ENCODE results near the gene TIMM8A.

Gene TIMM8A

DNA sequence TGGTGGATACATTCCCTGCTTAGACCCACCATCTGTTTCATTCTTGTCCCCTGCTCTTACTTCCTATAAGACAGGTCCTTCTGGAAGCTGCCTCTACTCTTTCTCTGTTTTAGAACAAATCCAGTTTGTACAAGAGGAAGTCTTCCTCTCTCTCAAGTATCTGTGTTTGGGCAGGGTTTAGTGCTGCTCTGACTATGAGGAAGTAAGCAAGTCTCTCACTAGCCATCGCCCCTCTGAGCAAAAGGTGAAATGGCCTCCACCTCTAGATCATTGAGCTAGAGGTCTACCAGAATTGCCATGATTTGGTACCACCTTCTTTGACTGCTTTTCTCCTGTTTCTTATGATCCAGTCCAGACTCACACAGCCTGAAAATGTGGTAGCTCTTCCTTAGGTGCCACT is 29.0 kb upstream of the TIMM8A start:
- H2AFZ ChIP-seq (ENCODE audit: low read length): no peak overlapping the region
- H3K36me3 ChIP-seq (ENCODE audit: insufficient read depth, low read length): peaks cover 37% of the 10 kb centered on the region
- peaks cover 7% of the 10 kb centered on the region for H3K4me1 ChIP-seq (ENCODE audit: insufficient read depth, low read length, severe bottlenecking)
- no peak overlapping the region for H3K9ac ChIP-seq (ENCODE audit: low read length)
- no peak overlapping the region for H3K4me2 ChIP-seq (ENCODE audit: low read length)
- peaks cover 9% of the 10 kb centered on the region; the same call in 1 of the 2 replicates for H3K79me2 ChIP-seq (ENCODE audit: insufficient read depth, low read length)
- no peaks in the 10 kb centered on the region for H4K20me1 ChIP-seq (ENCODE audit: insufficient read depth, low read length)
- no peaks in the 10 kb centered on the region for H3K9me3 ChIP-seq (ENCODE audit: low read length)
- no peaks in the 10 kb centered on the region for H3K27me3 ChIP-seq (ENCODE audit: insufficient read depth, low read length)
- H3K27ac ChIP-seq (ENCODE audit: low read depth, low read length, poor library complexity, severe bottlenecking): no peak overlapping the region
- no peak overlapping the region for H3K4me3 ChIP-seq (ENCODE audit: low read depth, low read length, poor library complexity, severe bottlenecking)
- H3K9me2 ChIP-seq (ENCODE audit: low read depth, low read length): no peaks in the 10 kb centered on the region
- no peaks in the 10 kb centered on the region for H3F3A ChIP-seq (ENCODE audit: insufficient read depth, low read length)
- no peak for TF ChIP-seq EZH2 (IDR thresholded peaks at IDR 0.05; ENCODE audit: borderline replicate concordance, low read length)
- TF ChIP-seq, protein P1, sequence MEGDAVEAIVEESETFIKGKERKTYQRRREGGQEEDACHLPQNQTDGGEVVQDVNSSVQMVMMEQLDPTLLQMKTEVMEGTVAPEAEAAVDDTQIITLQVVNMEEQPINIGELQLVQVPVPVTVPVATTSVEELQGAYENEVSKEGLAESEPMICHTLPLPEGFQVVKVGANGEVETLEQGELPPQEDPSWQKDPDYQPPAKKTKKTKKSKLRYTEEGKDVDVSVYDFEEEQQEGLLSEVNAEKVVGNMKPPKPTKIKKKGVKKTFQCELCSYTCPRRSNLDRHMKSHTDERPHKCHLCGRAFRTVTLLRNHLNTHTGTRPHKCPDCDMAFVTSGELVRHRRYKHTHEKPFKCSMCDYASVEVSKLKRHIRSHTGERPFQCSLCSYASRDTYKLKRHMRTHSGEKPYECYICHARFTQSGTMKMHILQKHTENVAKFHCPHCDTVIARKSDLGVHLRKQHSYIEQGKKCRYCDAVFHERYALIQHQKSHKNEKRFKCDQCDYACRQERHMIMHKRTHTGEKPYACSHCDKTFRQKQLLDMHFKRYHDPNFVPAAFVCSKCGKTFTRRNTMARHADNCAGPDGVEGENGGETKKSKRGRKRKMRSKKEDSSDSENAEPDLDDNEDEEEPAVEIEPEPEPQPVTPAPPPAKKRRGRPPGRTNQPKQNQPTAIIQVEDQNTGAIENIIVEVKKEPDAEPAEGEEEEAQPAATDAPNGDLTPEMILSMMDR (IDR thresholded peaks at IDR 0.05; ENCODE audit: low read length): no peak

DNA sequence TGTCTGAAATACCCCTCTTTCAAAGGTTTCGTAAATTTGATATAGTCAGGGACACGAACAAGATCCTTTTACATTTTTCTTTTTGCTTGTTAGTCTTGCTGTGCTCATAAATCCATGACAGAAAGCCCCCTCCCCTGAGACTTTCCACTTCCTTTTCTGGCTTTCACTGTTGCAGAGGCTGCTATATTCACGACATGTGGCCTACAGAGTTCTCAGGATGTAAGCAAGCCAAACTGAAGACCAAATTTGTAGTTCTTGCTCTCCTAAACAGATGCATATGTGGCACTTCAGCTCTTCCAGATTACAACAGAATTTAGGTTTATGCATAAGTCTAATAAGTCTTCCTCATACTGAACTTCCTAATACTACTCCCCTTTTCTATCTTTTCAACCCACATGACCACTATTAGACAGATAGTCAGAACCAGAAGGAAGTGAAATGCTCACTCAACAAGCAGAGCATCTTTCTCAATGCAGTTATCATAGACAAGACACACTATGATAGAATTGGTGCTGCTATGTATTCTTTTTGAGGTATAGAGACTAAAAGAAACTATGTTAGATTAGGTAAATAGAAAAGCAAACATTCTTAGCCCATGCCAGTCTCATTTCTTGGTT is 22.5 kb upstream of the TIMM8A start:
- Histone ChIP-seq H3K9ac (ENCODE audit: low read length) (peak overlapping the region; percentile 29; the same call in 1 of the 2 replicates), H4K20me1 (ENCODE audit: insufficient read depth, low read length) (no peaks in the 10 kb centered on the region), H3K4me3 (ENCODE audit: low read depth, low read length, poor library complexity, severe bottlenecking) (no peak overlapping the region), H3K27ac (ENCODE audit: low read depth, low read length, poor library complexity, severe bottlenecking) (peak overlapping the region; percentile 68), H3F3A (ENCODE audit: insufficient read depth, low read length) (no peaks in the 10 kb centered on the region), H3K9me2 (ENCODE audit: low read depth, low read length) (no peaks in the 10 kb centered on the region), H3K27me3 (ENCODE audit: insufficient read depth, low read length) (no peaks in the 10 kb centered on the region), H3K9me3 (ENCODE audit: low read length) (no peaks in the 10 kb centered on the region), H3K79me2 (ENCODE audit: insufficient read depth, low read length) (no peaks in the 10 kb centered on the region), H3K36me3 (ENCODE audit: insufficient read depth, low read length) (peaks cover 62% of the 10 kb centered on the region), H3K4me2 (ENCODE audit: low read length) (peak overlapping the region; percentile 41), H3K4me1 (ENCODE audit: insufficient read depth, low read length, severe bottlenecking) (peaks cover 30% of the 10 kb centered on the region), H2AFZ (ENCODE audit: low read length) (no peak overlapping the region)
- TF ChIP-seq, protein P1 (IDR thresholded peaks at IDR 0.05; ENCODE audit: low read length): no peak
- no peak for TF ChIP-seq EZH2 (IDR thresholded peaks at IDR 0.05; ENCODE audit: borderline replicate concordance, low read length)

DNA sequence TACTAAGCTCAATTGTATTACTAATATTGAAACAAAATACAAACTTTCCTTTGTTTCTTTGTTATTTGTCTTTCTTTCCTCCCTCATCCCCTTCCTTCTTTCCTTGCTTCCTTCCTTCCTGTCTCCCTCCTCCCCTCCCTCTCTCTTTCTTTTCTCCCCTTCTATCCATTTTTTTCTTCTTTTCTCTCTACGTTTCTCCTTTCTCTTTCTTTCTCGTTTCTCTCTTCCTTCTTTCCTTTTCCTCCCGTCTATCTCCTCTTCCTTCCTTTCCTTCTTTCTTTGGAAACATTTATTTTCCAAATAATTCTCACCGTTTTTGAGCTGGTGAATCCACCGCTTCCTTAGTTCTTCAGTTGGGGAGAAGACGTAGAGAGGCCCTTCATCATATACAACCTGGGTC is 21.1 kb upstream of the TIMM8A start:
- H3K9ac ChIP-seq (ENCODE audit: low read length): no peak overlapping the region
- peaks cover 30% of the 10 kb centered on the region for H3K4me1 ChIP-seq (ENCODE audit: insufficient read depth, low read length, severe bottlenecking)
- peaks cover 50% of the 10 kb centered on the region for H3K36me3 ChIP-seq (ENCODE audit: insufficient read depth, low read length)
- H3K4me3 ChIP-seq (ENCODE audit: low read depth, low read length, poor library complexity, severe bottlenecking): no peak overlapping the region
- no peaks in the 10 kb centered on the region for H3K79me2 ChIP-seq (ENCODE audit: insufficient read depth, low read length)
- no peaks in the 10 kb centered on the region for H3K27me3 ChIP-seq (ENCODE audit: insufficient read depth, low read length)
- no peaks in the 10 kb centered on the region for H3F3A ChIP-seq (ENCODE audit: insufficient read depth, low read length)
- TF ChIP-seq EZH2 (IDR thresholded peaks at IDR 0.05; ENCODE audit: borderline replicate concordance, low read length): no peak
- TF ChIP-seq, protein P1 (IDR thresholded peaks at IDR 0.05; ENCODE audit: low read length): no peak
- no peak overlapping the region for H3K27ac ChIP-seq (ENCODE audit: low read depth, low read length, poor library complexity, severe bottlenecking)
- no peaks in the 10 kb centered on the region for H3K9me2 ChIP-seq (ENCODE audit: low read depth, low read length)
- H3K9me3 ChIP-seq (ENCODE audit: low read length): no peaks in the 10 kb centered on the region
- H4K20me1 ChIP-seq (ENCODE audit: insufficient read depth, low read length): no peaks in the 10 kb centered on the region
- H3K4me2 ChIP-seq (ENCODE audit: low read length): no peak overlapping the region
- H2AFZ ChIP-seq (ENCODE audit: low read length): no peak overlapping the region
